Medulla oblongata (tissue), 1 donor: ENCODE data around the gene OSBPL5.
"Not testable (repeated sequence)": the region's sequence is repeated elsewhere in the genome, so short reads cannot be mapped to it uniquely, and the experiment has no call there.

Experiments used
- DNase-seq: peaks from one replicate; pipeline ENCODE4 v3.0.0-alpha.2; 2015; ENCODE audit errors: extremely low spot score

Gene OSBPL5

DNA sequence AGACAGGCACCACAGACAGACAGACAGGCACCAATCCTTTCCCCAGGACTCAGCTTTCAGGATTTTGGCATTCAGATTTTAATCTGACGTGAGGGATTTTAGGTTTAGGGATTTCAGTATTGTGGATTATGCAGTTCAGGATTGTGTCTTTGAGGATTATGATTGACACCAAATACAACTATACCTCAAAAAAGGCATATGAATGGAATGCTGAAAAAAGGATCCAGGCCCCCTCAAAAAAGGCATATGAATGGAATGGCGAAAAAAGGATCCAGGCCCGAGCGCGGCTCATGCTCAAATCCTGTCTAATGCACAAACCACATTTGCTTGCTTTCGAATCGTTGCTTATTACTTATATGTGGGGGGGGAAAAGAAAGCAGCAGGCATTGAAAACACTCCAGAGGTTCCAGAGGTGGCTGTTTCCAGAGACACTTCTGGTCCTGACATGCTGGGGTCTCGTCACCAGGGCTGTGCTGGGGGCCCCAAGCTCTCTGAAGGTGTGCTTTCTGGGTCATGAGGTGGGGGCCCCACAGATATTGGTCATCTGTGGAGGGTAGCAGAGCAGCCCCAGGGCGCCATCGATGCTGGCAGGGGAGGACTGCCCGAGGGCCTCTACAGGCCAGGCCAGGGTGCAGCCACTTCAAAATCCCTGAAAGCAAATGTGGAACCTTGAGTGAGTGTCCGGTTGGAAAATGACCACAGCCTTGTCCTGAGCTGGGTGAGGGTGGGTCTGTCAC is 16.8 kb upstream of the OSBPL5 start:
- no peak for DNase-seq

- DNase-seq, result no peak
Measured at GRCh38 chr11:3180869-3181268, 15.8 kb upstream of the OSBPL5 start.

DNA sequence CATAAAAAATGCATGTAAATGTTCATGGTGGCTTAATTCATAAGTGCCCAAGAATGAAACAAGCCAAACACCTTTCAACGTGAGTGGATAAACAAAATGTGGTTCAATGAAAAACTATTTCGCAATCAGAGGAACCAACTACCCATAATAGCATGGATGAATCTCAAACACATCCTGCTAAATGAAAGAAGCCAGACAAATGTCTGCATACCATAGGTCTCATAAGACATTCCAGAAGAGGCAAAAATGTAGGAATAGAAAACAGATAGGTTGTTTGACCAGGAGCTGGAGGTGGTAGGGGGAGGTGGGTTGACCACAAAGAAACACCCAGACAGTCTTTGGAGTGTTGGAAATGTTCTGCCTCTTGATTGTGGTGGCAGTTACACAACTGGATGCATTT is 13.2 kb upstream of the OSBPL5 start:
- no peak for DNase-seq

- no peak for DNase-seq
Measured at GRCh38 chr11:3177931-3178330, 12.8 kb upstream of the OSBPL5 start.

GRCh38 chr11:3176487-3176886 is 11.4 kb upstream of the OSBPL5 start:
- DNase-seq, result no peak

DNA sequence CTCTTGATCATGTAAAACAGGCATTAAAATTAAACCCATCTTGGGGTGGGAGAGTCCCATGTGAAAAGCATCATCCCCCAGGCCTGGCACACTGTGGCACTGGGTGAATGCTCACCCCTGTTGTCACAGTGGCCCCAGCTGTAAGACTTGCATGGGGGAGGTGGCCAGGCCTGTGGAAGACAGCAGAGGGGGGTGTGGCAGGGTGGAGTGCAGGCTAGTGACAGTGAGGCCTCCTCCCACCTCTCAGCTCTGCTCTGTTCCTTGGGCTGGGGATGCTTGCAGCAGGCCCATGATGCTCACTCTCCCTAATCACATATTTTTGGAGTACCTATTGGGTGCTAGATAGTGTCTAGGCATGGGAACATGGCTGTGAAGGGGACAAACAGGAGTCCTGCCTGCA is 10.1 kb upstream of the OSBPL5 start:
- no peak for DNase-seq

DNA sequence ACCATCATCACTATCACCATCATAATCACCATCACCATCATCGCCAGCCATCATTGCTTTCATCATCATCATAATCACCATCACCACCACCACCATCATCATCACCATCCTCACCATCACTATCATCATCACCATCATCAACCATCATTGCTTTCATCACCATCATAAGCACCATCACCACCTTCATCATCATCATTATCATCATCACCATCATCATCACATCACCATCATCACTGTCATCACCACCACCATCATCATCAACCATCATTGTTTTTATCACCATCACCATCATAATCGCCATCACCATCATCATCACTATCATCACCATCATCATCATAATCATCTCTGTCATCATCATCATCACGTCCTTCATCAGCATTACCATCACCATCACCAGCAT is 9.3 kb upstream of the OSBPL5 start:
- DNase-seq, result no peak

DNA sequence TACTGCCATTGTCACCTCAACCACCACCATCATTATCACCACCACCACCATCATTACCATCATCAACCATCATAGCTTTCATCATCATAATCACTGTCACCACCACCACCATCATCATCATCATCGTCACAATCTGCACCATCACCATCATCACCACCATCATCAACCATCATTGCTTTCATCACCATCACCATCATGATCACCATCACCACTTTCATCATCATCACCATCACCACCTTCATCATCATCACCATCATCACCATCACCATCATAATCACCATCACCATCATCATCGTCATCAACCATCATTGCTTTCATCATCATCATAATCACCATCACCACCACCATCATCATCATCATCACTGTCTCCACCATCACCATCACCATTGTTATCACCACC is 8.7 kb upstream of the OSBPL5 start:
- no peak for DNase-seq

DNA sequence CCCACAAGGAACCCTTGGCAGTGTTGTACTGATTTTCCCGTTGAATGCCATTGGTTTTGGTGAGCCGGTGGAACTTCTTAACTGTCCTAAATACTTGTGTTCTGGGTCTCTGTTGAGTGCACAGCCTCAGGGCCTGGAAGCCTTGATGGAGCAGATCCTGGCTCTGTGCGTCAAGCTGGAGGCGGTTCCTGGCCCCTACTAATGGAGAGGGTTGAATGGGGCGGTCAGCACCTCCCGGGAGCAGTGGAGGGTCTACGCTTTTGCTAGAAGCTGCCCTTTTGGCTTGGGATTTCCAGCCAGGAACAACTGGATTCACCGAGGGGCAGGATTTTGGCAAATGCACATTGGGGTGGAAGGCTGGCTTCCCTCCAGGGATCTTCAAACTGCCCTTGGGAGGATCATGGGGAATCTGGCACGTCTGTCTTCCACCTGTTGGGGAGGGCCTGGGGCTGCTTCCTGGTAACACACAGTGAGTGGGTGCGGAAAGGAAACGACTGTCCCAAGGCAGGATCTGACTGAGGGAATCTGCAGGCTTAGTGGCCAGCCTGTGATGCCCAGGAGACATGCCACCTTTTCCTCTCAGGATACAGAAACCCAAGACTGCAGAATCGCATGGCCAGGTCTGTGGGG is 6.9 kb upstream of the OSBPL5 start:
- DNase-seq, result no peak

DNA sequence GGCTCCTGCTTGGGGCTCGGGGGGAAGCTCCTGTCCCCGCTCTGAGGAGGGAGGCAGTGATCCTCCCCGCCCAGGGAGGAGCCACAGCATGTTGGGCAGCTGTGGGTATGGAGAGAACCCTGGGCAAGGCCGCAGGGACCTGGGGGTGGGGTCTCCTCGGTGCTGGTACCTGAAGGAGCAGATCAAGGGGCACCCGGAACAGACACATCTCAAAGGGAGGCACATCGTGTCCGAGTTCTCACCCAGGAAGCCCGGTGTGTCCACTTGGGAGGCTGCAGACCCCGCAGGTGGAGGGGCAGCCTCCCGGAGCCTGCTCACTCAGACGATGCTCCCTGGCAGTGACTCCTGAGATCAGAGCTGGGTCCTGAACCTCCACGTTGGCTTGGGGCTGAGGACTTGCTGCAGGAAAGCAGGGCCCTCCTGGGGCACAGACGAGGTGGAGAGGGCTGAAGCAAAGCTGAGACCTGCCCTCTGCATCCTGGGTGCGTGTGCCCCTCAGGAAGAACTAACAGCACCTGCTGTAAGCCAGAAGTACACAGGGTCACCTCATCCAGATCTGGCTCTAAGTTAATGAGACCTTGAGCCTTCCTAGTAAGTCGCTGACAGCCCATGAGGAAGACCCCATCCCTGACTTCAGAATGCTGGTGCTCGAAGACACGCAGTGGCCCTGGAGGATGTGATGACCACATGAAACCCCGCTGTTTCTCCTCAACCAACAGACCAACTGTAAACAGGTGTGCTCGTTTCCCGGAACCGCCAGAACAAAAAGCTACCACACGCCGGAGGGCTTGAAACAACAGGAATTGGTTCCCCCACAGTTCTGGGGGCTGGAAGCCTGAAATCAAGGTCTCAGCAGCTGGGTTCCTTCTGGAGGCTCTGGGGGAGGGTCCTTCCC is 5.9 kb upstream of the OSBPL5 start:
- no peak for DNase-seq

- no peak for DNase-seq
Measured at GRCh38 chr11:3170044-3170755, 5.1 kb upstream of the OSBPL5 start.

GRCh38 chr11:3169255-3170043 is 4.3 kb upstream of the OSBPL5 start:
- peak; percentile 15 for DNase-seq

DNA sequence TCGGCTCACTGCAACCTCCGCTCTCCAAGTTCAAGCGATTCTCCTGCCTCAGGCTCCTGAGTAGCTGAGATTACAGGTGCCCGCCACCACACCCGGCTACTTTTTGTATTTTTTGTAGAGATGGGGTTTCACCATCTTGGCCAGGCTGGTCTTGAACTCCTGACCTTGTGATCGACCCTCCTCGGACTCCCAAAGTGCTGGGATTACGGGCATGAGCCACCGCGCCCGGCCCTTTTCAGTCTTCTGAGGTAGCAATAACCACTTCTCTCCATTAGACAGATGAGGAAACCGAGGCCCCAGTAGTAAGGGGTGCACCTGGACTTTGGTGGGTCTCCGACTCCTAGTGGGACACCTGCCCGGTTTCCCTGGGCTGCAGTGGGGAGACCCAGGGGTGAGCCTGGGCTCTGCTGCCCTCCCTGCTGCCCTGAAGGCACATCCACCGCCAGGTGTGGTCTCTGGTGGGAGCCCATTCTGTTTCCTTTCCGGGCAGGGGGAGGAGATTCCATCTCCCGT is 3.7 kb upstream of the OSBPL5 start:
- not testable (repeated sequence) for DNase-seq

- no peak for DNase-seq
Measured at GRCh38 chr11:3167143-3168119, 2.3 kb upstream of the OSBPL5 start.

GRCh38 chr11:3166268-3167142 is 1.4 kb upstream of the OSBPL5 start:
- DNase-seq, result no peak

GRCh38 chr11:3165916-3166267 is 782 bp upstream of the OSBPL5 start:
- no peak for DNase-seq

DNA sequence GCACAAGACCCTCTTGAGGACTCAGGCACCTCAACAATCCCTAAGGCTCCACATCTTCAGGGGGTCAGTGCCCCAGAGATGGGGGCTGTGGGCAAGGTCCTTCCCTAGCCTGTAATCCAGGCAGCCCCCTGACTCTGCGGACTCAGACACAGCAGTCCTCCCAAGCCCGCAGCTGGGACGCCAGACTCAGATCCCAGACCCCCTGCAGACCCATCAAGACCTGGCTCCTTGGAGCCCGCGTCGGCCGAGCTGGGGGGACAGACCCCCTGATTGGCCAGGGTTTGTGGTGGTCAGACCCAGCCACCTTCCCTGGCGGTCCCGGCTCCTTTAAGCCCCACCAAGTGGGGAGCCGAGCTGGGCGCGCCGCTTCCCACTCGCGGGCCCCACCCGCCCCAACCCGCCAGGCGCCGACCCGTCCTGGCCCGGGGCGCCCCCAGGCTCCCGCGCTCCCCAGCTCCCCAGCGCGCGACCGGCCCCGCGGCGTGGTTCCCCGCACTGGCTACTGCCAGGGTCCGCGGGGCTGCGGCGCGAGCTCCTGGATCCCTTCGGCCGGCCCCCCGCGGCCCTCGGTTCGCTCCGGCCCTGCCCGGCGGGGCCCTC is 458 bp downstream of the OSBPL5 start:
- DNase-seq, result no peak

DNA sequence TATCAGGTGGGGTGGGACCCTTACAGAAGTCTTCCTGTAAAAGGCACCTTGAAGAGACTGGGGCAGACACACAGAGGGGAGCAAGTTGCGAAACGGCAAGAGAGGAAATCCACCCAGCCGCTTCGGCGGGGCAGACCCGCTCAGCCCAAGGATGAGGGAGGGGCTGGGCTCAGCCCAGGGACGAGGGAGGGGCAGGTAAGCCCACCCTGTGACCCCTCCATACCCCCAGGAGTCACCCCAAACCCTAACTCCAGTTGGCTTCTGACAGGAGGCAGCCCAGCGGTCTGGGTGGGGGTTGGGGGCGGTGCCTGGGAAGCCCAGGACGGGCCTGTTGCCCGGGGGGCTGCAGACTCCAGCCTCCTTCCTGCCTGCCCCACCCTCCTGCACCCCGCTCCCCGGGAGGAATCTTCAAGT is 965 bp downstream of the OSBPL5 start:
- DNase-seq, result no peak
